GM12878 (cell line): ENCODE results near the gene SLC35B4. TPM values are rescaled to one million over a fixed set of nuclear protein-coding genes. Genes with fewer than 3 reads are reported as not detected.

Experiments used
- ATAC-seq: fragments of 200-7000 bp; cut with Tn5 transposase; 3 replicates; pipeline ENCODE4 v1.9.1; 2020; ENCODE audit warnings: mild to moderate bottlenecking, moderate library complexity
- BruUV-seq: library from RNA; stranded (reverse); fragments of 400-500 nt; replicated peaks from 2 replicates; lab custom pipeline; 2021; lab: Mats Ljungman, UMichigan
- CTCF ChIA-PET: fragments of 300-600 bp; sonication (Branson Sonifier 250); formaldehyde crosslinking; extraction: SDS; loops from one replicate; lab custom pipeline; 2021; ENCODE audit warnings: inconsistent platforms; lab: Yijun Ruan, JAX
- POLR2A ChIA-PET: fragments of 350-600 bp; formaldehyde crosslinking; extraction: SDS; loops from one replicate; lab custom pipeline; 2021; ENCODE audit warnings: inconsistent platforms; lab: Charles Lee
- RAD21 ChIA-PET: fragments of 300-600 bp; sonication (Branson Sonifier 250); formaldehyde crosslinking; loops from one replicate; lab custom pipeline; 2023; ENCODE audit warnings: antibody characterized with exemption; ENCODE audit not compliant: unreplicated experiment; lab: Charles Lee
- SMC1A ChIA-PET: fragments of 300-600 bp; sonication (Branson Sonifier 250); formaldehyde crosslinking; loops from one replicate; lab custom pipeline; 2023; ENCODE audit not compliant: unreplicated experiment, uncharacterized antibody; lab: Charles Lee
- DNase-seq: peaks from one replicate; pipeline ENCODE4 v3.0.0-alpha.2; 2011; ENCODE audit warnings: low read depth, low spot score
- FAIRE-seq: peaks from 3 replicates; lab custom pipeline; 2011; peaks lifted over from hg19 to GRCh38; lab: Jason Lieb, UNC
- H2AFZ ChIP-seq: 2 replicates; pipeline ENCODE4 v1.6.0; 2011; ENCODE audit warnings: low read depth, low read length, control low read depth; ENCODE audit not compliant: control insufficient read depth
- H3K27ac ChIP-seq: 2 replicates; pipeline ENCODE4 v1.5.1; 2011; ENCODE audit warnings: control low read depth; ENCODE audit not compliant: control insufficient read depth, insufficient read depth
- H3K27me3 ChIP-seq, 2 experiments: replicated peaks in 1 of 2; 2 replicates each; pipeline versions ENCODE4 v1.6.0 to v1.6.1; 2011; ENCODE audit warnings: low read length in 1 of 2; ENCODE audit not compliant: control insufficient read depth in 2 of 2, insufficient read depth in 2 of 2
- H3K36me3 ChIP-seq, 2 experiments: 2 replicates each; pipeline ENCODE4 v1.5.1; 2011; ENCODE audit warnings: low read length in 1 of 2; ENCODE audit not compliant: control insufficient read depth in 2 of 2, insufficient read depth in 2 of 2
- H3K4me1 ChIP-seq: 2 replicates; pipeline ENCODE4 v1.6.1; 2011; ENCODE audit warnings: mild to moderate bottlenecking, low read length, moderate library complexity, mixed read lengths; ENCODE audit not compliant: control insufficient read depth, insufficient read depth
- H3K4me2 ChIP-seq: 2 replicates; pipeline ENCODE4 v1.6.0; 2011; ENCODE audit warnings: control low read depth; ENCODE audit not compliant: control insufficient read depth, insufficient read depth
- H3K4me3 ChIP-seq: fragments of 200-600 bp; sonication (generic); 2 replicates; pipeline ENCODE4 v1.5.1; 2016
- H3K79me2 ChIP-seq: 2 replicates; pipeline ENCODE4 v1.6.0; 2011; ENCODE audit warnings: low read length; ENCODE audit not compliant: control insufficient read depth, insufficient read depth
- H3K9ac ChIP-seq: 2 replicates; pipeline ENCODE4 v1.8.0; 2011; ENCODE audit warnings: low read length, control low read depth, mixed read lengths; ENCODE audit not compliant: control insufficient read depth, insufficient read depth
- H3K9me3 ChIP-seq: replicated peaks from 3 replicates; pipeline ENCODE4 v1.5.1; 2011; ENCODE audit warnings: mild to moderate bottlenecking, low read length; ENCODE audit not compliant: control insufficient read depth, insufficient read depth
- H4K20me1 ChIP-seq: 2 replicates; pipeline ENCODE4 v1.6.0; 2011; ENCODE audit not compliant: control insufficient read depth, insufficient read depth
- EGR1 ChIP-seq, 2 experiments: IDR thresholded peaks; 1 replicate in 1 of 2; 2 replicates in 1 of 2; pipeline ENCODE4 v1.6.1; 2011 to 2012; ENCODE audit warnings: low read depth in 2 of 2, low read length in 2 of 2, borderline replicate concordance in 1 of 2, mild to moderate bottlenecking in 1 of 2, moderate library complexity in 1 of 2
- GABPA ChIP-seq: IDR thresholded peaks from 2 replicates; pipeline ENCODE4 v1.6.1; 2014; ENCODE audit warnings: antibody characterized with exemption, low read depth, mild to moderate bottlenecking, inconsistent platforms
- MTA2 ChIP-seq: fragments of 450-650 bp; IDR thresholded peaks from 2 replicates; pipeline ENCODE4 v1.6.1; 2016; ENCODE audit warnings: low read depth, mild to moderate bottlenecking, moderate library complexity
- in situ Hi-C: fragments of 300-500 bp; cut with MboI; formaldehyde crosslinking; loops from 9 replicates; pipeline ENCODE4 v1.14.3; 2018; ENCODE audit warnings: mixed read lengths
- intact Hi-C: fragments of 100-400 bp; cut with micrococcal nuclease; formaldehyde crosslinking; loops from one replicate; pipeline ENCODE4 v1.14.2; 2022; ENCODE audit not compliant: unreplicated experiment
- polyA plus RNA-seq, 11 experiments: library from polyadenylated mRNA; depleted of rRNA in 4 of 11; unstranded in 6 of 11; stranded (reverse) in 5 of 11; fragments of >200 nt; fragmentation: Nextera tagmentation in 4 of 11; fragmentation: Illumina TruSeq in 1 of 11; extraction: Ambion mirVana in 4 of 11; extraction: Trizol in 1 of 11; gene quantifications; 1 replicate in 1 of 11; 2 replicates in 10 of 11; pipeline versions ENCODE4 v1.2.1 to v1.2.3, GENCODE V29; 2011 to 2016; ENCODE audit warnings: inconsistent platforms in 2 of 11, missing spikeins in 2 of 11, low read depth in 1 of 11
- total RNA-seq, 4 experiments: library from RNA; depleted of rRNA in 3 of 4; stranded (reverse); fragments of >200 nt in 3 of 4; fragmentation: Illumina TruSeq in 1 of 4; extraction: Trizol in 1 of 4; gene quantifications; 2 replicates each; pipeline versions ENCODE4 v1.2.1 to v1.2.3, GENCODE V29; 2013 to 2021
- TF ChIP-seq, protein P1 (sequence below): fragments of 450-650 bp; formaldehyde crosslinking; IDR thresholded peaks from 2 replicates; pipeline ENCODE4 v1.4.0; 2020; ENCODE audit warnings: mild to moderate bottlenecking, moderate library complexity

The SLC35B4 gene
- total and polyA plus RNA-seq, 10 of the 15 experiments (the other 5 are each of a cell fraction or from before 2014, with no cell fraction given): 3.6 to 23.9 (median 14.0) TPM

- Histone ChIP-seq H3K36me3 (no peaks in the 10 kb centered on the region), H3K27me3 (no peaks in the 10 kb centered on the region; a peak in 2 of 4 replicates), H4K20me1 (no peaks in the 10 kb centered on the region), H3K9ac (no peak overlapping the region), H3K4me3 (no peak overlapping the region), H3K79me2 (no peaks in the 10 kb centered on the region), H3K4me2 (no peak overlapping the region), H3K9me3 (no peaks in the 10 kb centered on the region), H2AFZ (no peak overlapping the region), H3K4me1 (no peaks in the 10 kb centered on the region), H3K27ac (no peak overlapping the region)
- POLR2A ChIA-PET: no interaction called here
- ATAC-seq (no peak), DNase-seq (no peak), FAIRE-seq (no peak)
- RAD21 ChIA-PET: no interaction called here
- no TSS peak for BruUV-seq
- in situ Hi-C loops: no loop called here
- TF ChIP-seq GABPA (no peak), EGR1 (IDR thresholded peaks at IDR 0.05; ENCODE audit: borderline replicate concordance in 1 of 2, low read depth in 2 of 2, low read length in 2 of 2) (no peak), MTA2 (no peak)
- TF ChIP-seq, protein P1, sequence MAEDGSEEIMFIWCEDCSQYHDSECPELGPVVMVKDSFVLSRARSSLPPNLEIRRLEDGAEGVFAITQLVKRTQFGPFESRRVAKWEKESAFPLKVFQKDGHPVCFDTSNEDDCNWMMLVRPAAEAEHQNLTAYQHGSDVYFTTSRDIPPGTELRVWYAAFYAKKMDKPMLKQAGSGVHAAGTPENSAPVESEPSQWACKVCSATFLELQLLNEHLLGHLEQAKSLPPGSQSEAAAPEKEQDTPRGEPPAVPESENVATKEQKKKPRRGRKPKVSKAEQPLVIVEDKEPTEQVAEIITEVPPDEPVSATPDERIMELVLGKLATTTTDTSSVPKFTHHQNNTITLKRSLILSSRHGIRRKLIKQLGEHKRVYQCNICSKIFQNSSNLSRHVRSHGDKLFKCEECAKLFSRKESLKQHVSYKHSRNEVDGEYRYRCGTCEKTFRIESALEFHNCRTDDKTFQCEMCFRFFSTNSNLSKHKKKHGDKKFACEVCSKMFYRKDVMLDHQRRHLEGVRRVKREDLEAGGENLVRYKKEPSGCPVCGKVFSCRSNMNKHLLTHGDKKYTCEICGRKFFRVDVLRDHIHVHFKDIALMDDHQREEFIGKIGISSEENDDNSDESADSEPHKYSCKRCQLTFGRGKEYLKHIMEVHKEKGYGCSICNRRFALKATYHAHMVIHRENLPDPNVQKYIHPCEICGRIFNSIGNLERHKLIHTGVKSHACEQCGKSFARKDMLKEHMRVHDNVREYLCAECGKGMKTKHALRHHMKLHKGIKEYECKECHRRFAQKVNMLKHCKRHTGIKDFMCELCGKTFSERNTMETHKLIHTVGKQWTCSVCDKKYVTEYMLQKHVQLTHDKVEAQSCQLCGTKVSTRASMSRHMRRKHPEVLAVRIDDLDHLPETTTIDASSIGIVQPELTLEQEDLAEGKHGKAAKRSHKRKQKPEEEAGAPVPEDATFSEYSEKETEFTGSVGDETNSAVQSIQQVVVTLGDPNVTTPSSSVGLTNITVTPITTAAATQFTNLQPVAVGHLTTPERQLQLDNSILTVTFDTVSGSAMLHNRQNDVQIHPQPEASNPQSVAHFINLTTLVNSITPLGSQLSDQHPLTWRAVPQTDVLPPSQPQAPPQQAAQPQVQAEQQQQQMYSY (CRISPR knock-in tag): no peak
- intact Hi-C loops: no loop called here
- CTCF ChIA-PET: no interaction called here
- SMC1A ChIA-PET: no interaction called here
Observed at GRCh38 chr7:134364619-134365037, 47.9 kb upstream of the SLC35B4 start.
